Frontal cortex (tissue), 4 donors: ENCODE measurements around the gene USF3. TPM values are rescaled to one million over a fixed set of nuclear protein-coding genes. Genes with fewer than 3 reads are reported as not detected.
A peak's percentile ranks its signal among the peaks of the same experiment; 100 is the strongest.

Experiments
- DNase-seq, 2 donors: peaks; one replicate each; pipeline ENCODE4 v3.0.0; 2012; ENCODE audit warnings: low spot score in 2 of 2
- FAIRE-seq: peaks from 2 replicates; lab custom pipeline; 2012; peaks lifted over from hg19 to GRCh38; lab: Jason Lieb, UNC
- total RNA-seq: library from RNA; depleted of rRNA; stranded (reverse); fragments of >200 nt; gene quantifications from one replicate; pipeline ENCODE4 v1.2.3, GENCODE V29; 2014
- donor health status: control.
- donor health status: control.
- donor health status: control.

Gene USF3, protein sequence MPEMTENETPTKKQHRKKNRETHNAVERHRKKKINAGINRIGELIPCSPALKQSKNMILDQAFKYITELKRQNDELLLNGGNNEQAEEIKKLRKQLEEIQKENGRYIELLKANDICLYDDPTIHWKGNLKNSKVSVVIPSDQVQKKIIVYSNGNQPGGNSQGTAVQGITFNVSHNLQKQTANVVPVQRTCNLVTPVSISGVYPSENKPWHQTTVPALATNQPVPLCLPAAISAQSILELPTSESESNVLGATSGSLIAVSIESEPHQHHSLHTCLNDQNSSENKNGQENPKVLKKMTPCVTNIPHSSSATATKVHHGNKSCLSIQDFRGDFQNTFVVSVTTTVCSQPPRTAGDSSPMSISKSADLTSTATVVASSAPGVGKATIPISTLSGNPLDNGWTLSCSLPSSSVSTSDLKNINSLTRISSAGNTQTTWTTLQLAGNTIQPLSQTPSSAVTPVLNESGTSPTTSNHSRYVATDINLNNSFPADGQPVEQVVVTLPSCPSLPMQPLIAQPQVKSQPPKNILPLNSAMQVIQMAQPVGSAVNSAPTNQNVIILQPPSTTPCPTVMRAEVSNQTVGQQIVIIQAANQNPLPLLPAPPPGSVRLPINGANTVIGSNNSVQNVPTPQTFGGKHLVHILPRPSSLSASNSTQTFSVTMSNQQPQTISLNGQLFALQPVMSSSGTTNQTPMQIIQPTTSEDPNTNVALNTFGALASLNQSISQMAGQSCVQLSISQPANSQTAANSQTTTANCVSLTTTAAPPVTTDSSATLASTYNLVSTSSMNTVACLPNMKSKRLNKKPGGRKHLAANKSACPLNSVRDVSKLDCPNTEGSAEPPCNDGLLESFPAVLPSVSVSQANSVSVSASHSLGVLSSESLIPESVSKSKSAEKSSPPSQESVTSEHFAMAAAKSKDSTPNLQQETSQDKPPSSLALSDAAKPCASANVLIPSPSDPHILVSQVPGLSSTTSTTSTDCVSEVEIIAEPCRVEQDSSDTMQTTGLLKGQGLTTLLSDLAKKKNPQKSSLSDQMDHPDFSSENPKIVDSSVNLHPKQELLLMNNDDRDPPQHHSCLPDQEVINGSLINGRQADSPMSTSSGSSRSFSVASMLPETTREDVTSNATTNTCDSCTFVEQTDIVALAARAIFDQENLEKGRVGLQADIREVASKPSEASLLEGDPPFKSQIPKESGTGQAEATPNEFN (N-terminal part only)
- total RNA-seq, result 13.5 TPM

DNA sequence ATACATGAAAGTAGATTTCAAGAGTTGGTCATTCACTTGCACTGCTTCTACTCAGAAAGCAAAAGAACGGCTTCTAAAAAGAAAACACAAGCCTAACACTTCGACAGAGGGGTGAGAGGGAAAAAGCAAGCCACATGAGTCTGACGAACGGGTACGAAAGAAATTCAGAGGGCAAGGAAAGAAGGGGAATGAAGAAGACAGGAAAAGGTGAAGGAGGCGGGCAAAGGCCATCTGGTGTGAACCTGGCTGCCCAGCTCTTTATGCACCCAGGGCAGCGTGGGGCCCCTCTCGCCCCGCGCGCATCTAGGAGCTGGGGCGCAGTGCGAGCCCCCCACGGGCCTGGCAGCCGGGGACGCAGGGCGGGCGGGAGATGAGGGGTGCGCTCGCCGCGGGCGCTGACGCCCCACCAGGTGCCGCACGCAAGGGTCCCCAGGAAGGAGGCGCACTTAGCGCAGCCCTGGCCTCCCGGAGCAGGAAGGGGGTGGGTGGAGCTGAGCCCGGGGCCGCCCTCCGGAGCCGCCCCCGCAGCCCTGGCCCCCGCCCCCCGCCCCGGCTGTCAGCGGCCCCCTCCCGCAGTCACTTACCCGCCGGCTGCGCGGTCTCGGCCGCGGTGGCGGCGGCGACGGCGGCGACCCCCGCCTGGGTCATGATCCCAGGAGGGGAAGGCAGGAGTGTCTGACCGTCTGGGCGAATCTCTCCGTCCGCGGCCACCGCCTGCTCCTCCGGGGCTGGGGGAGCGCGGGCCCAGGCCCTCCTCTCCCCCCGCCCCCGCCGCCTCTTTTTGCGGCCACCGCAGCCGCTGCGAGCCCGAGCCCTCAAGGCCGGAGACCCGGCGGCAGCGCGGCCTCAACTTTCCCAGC is at the start of gene USF3:
USF3 (minus strand) TSS at position 857 of the 860 bp plus-strand sequence. CDS start 21,764 bp downstream, outside the sequence.
- FAIRE-seq (no peak), DNase-seq (peak; percentile 88 to 89)

DNA sequence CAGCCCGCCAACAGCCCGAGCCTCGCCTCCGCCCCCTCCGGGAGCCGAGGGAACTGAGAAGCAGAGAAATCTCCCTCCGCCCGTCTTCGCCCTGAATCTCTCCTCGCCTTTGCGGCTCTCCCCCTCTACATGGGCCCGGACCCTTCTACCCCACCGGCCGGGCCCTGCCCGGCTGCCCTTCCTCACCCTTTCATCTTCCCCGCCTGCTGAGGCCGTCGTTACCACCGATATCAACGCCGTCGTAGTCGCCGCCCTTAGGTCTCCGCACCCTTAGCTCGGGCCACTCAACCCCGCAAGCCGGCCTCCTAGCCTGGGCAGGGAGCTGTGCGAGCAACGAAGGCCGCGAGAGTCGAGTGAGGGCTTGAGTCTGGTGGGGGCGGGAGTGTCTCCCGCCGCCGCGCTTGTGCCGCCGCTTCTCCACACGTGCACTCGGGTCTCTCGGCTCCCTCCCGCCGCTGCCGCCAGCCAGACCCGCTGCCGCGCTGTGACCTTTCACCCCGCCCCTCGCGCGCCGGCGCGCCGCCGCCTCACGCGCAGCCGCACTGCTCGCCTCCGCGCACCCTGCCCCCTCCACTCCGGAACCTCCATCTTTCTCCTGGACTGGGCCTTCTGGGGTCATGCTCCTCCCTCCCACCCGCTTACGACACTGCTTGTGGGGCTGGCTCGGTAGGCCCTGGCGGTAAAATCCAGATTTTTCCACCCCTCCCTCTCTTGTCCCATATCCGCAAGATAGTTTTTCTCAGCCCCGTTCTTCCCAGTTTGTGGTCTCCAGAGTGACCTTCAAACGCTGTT is 49.5 kb upstream of the USF3 start, which contains the start of gene NAA50:
NAA50 (minus strand) TSS at position 494 of the 792 bp plus-strand sequence; CDS start at position 194, 300 bp downstream.
- FAIRE-seq (no peak), DNase-seq (peak; percentile 86 to 92)

DNA sequence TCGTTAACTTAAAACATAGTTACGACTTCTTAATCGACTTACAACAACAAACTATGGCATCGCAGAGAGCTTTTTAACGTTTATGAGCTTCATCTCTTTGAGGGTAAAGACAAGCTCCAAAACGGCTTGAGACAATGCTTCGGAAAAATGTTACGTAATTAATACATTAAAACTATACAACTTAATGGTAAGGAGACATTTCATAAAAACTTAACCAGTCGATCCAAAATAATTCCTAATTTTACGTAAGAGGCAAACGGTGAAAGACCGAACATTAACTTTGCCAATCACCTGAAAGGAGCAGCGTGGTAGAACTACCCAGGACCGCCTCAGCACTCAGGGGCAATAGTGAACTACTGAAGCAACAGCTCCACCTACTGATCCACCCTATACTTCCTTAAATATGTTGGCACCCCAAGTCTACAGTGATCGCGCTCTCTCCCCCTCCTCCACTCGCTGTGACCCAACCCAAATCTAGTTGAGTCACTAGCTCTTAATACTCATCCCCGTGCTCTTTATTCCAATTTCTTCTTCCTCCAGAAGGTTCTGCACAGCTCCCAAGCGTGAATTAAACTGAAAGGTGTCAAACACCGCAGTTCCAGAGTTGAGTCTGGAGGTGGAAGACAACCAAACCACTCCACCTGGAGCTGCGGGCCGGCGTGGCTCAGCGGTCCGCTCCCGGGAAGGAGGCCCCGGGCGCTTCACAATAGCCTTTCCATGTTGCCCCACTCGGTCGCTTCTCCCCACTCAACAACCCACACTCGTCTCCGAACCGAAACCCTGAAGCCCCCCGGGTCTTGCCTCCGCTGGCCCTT is 48.7 kb upstream of the USF3 start:
- FAIRE-seq (no peak), DNase-seq (peak; percentile 32 to 71)

DNA sequence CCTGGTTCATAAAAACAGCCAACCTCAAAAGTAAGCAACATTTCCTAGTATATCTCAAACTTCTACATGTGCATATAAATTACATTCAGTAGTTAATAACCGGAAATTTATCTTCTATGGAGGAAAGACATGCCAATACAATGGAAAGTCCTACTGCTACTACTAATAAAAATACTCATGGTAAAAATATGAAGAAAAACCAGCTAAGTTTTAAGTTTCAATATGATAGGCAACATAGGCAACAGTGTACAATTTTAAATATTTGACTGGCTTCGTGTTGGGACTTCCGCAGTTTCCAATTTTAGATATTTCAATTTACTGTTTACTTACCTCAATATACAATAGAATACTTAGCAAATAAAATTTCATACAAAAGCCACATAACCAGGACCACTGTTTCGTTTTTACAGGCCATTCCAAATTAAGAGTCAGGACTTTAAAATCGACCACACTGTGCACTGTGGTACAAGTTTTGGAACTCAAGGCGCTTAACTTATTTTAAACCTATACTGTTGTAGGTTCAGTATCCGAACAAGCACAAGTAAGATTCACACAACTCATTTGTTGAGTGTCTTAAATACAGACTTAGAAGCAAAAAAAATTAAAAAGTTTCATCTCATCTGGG is 46.7 kb upstream of the USF3 start:
- no peak for FAIRE-seq
- no peak for DNase-seq

DNA sequence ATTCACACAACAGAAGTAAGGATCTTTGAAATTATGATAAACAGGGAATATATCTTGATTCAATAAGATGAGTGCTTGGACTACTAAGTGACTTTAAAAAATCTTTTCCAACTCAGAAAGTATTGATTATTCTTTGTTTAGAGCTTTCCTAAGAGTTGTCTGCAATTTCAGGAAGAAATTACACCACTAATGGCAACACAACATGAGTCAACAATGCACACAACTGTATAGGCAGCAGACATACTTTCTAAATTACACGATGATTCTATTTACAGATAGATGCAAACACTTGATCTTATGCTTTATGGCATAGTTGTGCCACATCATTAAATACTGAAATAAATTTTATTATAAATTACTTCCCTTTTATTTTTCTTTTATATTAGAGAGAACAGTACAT is 45.2 kb upstream of the USF3 start:
- DNase-seq (no peak), FAIRE-seq (no peak)

DNA sequence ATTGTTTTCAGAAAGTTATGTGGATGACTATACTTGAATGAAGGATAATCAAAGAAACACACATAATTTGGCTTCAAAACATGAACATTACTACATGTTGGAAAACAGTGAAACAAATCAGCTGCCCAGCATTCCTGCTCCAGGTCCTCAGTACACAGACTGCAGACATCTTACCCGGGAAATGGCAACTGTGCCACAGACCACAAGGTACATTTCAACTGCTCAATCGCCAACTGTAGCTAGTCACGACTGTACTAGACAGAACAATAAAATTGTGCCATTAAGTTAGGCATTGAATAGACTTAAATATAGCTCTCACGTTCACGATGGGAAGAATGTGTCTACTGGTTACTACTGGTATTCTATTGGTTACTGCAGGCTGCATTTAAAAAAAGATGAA is 44.6 kb upstream of the USF3 start:
- FAIRE-seq (no peak), DNase-seq (no peak)

DNA sequence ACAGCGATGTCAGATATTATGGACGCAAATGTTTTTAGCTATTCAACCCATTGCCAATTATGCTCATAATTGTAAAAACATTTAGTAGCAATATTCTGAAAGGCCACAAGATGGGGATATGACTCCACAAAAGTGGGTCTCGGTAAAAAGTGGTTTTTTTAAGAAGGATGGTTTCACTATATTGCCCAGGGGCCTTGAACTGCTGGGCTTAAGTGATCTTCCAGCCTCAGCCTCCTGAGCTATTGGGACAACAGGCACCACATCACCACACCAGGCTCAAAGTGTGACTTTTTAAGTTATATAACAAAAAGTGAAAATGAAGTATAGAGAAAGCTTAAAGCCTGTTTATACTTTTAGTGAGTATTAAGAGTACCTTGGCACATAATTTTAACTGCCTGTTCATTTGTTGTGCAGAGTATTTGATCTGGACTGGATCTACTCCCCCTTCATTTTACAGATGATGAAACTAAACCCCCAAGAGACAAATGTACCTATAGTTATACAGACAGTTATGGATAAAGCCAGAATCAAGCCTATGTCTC is 40.2 kb upstream of the USF3 start:
- DNase-seq (peak in 1 of 2 donors; percentile 24), FAIRE-seq (peak; percentile 48)

DNA sequence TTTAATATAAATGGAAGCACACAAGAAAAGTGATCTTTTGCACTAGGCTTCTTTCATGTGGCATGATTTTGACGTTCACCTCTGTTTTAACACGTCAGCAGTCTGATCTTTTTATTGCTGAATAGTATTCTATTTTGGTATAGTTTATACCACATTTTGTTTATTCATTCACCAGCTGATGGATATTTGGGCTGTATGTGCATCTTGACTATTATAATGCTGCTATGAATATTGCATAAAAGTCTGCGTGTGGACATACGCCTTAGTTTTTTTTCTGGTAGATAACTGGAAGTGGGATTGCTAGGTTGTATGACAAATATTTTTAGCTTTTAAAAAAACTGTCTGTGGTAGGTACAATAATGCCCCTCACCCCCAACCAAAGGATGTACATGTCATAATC is 35.3 kb upstream of the USF3 start:
- FAIRE-seq, result no peak
- DNase-seq, result no peak

DNA sequence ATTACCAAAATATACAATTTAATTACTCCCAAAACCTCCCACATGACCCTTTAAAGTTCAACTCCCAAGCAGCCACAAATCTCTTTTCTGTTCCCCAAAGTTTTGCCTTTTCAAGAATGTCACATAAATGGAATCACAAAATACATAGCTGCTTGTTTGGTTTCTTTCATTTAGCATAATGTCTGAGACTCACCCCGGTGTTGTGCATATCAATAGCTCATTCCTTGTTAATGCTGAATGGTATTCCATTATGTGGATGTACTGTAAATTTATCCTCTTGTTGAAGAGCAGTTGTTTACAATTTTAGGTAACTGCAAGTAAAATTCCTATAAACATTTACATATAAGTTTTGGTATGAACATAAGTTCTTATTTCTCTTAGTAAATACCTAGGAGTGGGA is 34.1 kb upstream of the USF3 start:
- FAIRE-seq (no peak), DNase-seq (no peak)

DNA sequence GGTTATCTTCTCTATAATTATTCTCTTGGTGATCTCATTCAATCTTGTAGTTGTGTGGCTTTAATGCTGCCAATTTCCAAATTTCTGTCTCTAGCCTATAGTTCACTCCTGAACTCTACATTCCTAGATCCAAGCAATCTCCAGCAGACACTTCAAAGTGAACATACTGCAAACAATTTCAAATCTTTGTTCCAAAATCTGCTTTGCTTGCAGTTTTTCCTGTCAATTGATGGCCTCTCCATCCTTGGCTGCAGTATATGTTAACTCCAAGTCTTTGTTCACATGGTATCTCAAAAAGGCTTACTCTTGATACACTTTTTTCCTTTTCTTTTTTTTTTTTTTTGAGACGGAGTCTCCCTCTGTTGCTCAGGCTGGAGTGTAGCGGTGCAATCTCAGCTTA is 32.2 kb upstream of the USF3 start:
- DNase-seq, result no peak
- no peak for FAIRE-seq

DNA sequence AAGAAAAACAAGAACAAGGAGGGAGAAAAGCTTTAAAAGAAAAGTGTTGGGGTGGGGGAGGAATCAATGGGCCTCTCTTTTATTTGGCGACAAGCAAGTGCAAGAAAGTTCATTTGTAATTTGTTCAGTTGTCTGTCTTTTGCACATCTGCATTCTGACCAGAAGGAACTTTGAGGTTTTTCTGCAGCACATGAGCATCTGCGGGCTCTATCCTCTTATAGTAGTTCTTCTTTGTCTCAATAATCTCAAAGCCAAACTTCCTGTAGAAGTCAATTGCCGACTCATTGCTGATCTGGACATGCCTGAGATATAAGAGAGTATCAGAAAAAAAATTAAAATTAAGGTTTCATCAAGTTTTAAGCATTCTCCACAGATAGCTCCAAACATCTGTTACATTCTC is 25.2 kb upstream of the USF3 start:
- FAIRE-seq (no peak), DNase-seq (no peak)

DNA sequence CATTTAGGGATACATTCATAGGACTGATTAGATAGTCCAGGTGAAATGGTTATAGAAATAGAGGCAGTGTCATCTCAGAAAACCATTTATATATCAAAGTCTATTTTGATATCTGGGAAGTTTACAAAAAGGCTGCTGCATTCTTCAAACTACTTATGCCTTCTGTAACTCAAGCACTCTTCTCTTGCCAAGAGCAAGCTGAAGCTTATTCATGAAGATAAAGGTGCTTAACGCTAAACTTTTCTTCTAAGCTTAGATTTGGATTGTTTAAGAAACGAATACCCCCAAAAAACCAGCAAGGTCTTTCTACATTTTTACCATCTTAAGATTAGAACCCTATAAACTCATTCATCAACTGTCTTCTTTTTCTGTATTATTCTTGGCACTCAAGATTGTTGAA is 23.3 kb upstream of the USF3 start:
- FAIRE-seq (no peak), DNase-seq (no peak)

DNA sequence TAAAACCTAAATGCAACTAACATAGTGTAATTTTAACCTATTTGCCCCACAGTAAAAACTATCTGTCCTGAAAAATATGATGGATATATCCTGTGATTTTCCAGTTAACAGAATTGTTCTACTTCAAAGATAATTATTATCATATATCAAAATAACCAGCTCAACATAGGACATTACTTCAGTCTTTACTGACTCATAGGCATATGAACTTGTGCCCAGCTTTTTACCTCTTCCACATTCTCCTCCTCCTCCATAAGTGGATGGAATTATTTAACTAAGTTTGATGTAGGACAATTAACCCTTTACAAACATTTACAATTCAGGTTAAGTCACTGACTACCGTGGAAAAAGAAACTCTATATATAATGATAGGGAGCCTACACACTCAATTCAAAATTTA is 22.9 kb upstream of the USF3 start:
- FAIRE-seq (no peak), DNase-seq (no peak)

DNA sequence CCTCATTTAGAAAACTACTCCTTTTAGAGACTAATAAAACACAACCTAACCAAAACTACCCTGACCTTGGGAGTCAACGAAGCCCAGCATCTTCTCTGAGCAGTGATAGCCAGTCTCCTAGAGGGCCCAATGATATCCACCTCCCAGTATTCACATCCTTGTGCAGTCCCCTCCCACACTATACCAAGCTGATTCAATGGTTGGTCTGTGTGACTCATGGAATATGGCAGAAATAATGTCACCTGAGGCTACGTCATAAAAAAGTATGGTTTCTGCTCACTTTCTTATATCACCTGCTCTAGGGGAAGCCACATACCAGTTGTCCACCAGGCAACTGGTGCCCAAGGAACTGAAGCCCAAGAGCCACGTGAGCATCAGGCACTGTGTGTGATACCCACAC is 21.4 kb upstream of the USF3 start:
- DNase-seq (no peak), FAIRE-seq (no peak)

DNA sequence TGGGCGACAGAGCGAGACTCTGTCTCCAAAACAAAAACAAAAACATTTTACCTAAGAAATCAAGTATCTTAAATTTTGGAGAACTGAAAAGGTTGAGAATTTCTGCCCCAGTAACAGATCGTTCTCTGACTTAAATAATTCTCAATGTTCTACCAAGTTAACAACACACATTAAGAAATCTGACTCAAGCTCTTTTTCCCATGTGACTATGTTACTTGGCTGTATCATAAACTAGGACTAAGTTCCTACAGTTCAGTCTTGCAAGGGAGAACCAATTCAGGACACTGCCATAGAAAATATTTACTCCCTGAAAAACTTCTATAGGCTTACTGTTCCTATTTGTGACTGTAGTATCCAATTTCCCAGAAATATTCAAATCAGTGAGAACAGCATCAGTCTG is 20.9 kb upstream of the USF3 start:
- no peak for FAIRE-seq
- DNase-seq, result no peak

DNA sequence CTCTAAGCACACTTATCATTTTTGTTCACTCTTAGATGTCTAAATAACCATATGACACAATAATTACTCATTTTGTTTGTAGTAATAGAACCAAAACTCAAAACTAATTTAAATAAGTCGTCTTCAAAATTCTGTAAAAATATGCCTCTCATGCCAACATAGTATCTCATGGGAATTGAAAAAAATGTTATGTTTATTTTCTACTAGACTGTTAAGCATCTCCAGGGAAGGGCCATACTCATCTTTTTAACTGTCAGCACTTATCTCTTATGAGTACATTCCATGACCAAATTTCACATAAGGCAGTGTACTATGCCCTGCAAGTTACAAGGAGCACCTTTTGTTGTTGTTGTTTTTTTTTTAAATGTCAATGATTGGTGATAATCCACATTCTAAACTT is 18.3 kb upstream of the USF3 start:
- no peak for DNase-seq
- FAIRE-seq, result no peak

DNA sequence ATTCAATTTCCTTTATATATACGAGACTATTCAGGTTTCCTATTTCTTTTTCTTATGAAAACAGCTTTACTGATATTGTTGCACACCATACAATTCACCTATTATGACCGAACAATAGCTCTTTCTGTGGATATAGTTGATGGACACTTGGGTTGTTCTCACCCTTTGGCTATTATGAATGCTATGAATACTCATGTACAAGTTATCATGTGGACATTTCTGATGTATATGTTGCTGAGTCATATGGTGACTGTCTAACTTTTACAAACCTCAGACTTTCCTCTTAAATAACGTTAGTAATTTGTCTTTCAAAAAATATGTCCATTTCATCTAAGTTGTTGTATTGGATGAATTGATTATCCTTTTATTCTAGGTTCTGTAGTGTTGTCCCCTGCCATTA is 15.7 kb upstream of the USF3 start:
- FAIRE-seq (no peak), DNase-seq (no peak)
